GM12878 (cell line): ENCODE data around the gene POU5F2. TPM values are rescaled to one million over a fixed set of nuclear protein-coding genes. Genes with fewer than 3 reads are reported as not detected.

Experiments
- ATAC-seq: fragments of 200-7000 bp; cut with Tn5 transposase; 3 replicates; pipeline ENCODE4 v1.9.1; 2020; ENCODE audit warnings: mild to moderate bottlenecking, moderate library complexity
- BruUV-seq: library from RNA; stranded (reverse); fragments of 400-500 nt; replicated peaks from 2 replicates; lab custom pipeline; 2021; lab: Mats Ljungman, UMichigan
- CTCF ChIA-PET: fragments of 300-600 bp; sonication (Branson Sonifier 250); formaldehyde crosslinking; extraction: SDS; loops from one replicate; lab custom pipeline; 2021; ENCODE audit warnings: inconsistent platforms; lab: Yijun Ruan, JAX
- POLR2A ChIA-PET: fragments of 350-600 bp; formaldehyde crosslinking; extraction: SDS; loops from one replicate; lab custom pipeline; 2021; ENCODE audit warnings: inconsistent platforms; lab: Charles Lee
- RAD21 ChIA-PET: fragments of 300-600 bp; sonication (Branson Sonifier 250); formaldehyde crosslinking; loops from one replicate; lab custom pipeline; 2023; ENCODE audit warnings: antibody characterized with exemption; ENCODE audit not compliant: unreplicated experiment; lab: Charles Lee
- SMC1A ChIA-PET: fragments of 300-600 bp; sonication (Branson Sonifier 250); formaldehyde crosslinking; loops from one replicate; lab custom pipeline; 2023; ENCODE audit not compliant: unreplicated experiment, uncharacterized antibody; lab: Charles Lee
- DNase-seq: peaks from one replicate; pipeline ENCODE4 v3.0.0-alpha.2; 2011; ENCODE audit warnings: low read depth, low spot score
- FAIRE-seq: peaks from 3 replicates; lab custom pipeline; 2011; peaks lifted over from hg19 to GRCh38; lab: Jason Lieb, UNC
- H2AFZ ChIP-seq: 2 replicates; pipeline ENCODE4 v1.6.0; 2011; ENCODE audit warnings: low read depth, low read length, control low read depth; ENCODE audit not compliant: control insufficient read depth
- H3K27ac ChIP-seq: 2 replicates; pipeline ENCODE4 v1.5.1; 2011; ENCODE audit warnings: control low read depth; ENCODE audit not compliant: control insufficient read depth, insufficient read depth
- H3K27me3 ChIP-seq, 2 experiments: replicated peaks in 1 of 2; 2 replicates each; pipeline versions ENCODE4 v1.6.0 to v1.6.1; 2011; ENCODE audit warnings: low read length in 1 of 2; ENCODE audit not compliant: control insufficient read depth in 2 of 2, insufficient read depth in 2 of 2
- H3K36me3 ChIP-seq, 2 experiments: 2 replicates each; pipeline ENCODE4 v1.5.1; 2011; ENCODE audit warnings: low read length in 1 of 2; ENCODE audit not compliant: control insufficient read depth in 2 of 2, insufficient read depth in 2 of 2
- H3K4me1 ChIP-seq: 2 replicates; pipeline ENCODE4 v1.6.1; 2011; ENCODE audit warnings: mild to moderate bottlenecking, low read length, moderate library complexity, mixed read lengths; ENCODE audit not compliant: control insufficient read depth, insufficient read depth
- H3K4me2 ChIP-seq: 2 replicates; pipeline ENCODE4 v1.6.0; 2011; ENCODE audit warnings: control low read depth; ENCODE audit not compliant: control insufficient read depth, insufficient read depth
- H3K4me3 ChIP-seq: fragments of 200-600 bp; sonication (generic); 2 replicates; pipeline ENCODE4 v1.5.1; 2016
- H3K79me2 ChIP-seq: 2 replicates; pipeline ENCODE4 v1.6.0; 2011; ENCODE audit warnings: low read length; ENCODE audit not compliant: control insufficient read depth, insufficient read depth
- H3K9ac ChIP-seq: 2 replicates; pipeline ENCODE4 v1.8.0; 2011; ENCODE audit warnings: low read length, control low read depth, mixed read lengths; ENCODE audit not compliant: control insufficient read depth, insufficient read depth
- H3K9me3 ChIP-seq: replicated peaks from 3 replicates; pipeline ENCODE4 v1.5.1; 2011; ENCODE audit warnings: mild to moderate bottlenecking, low read length; ENCODE audit not compliant: control insufficient read depth, insufficient read depth
- H4K20me1 ChIP-seq: 2 replicates; pipeline ENCODE4 v1.6.0; 2011; ENCODE audit not compliant: control insufficient read depth, insufficient read depth
- BCLAF1 ChIP-seq: fragments of 450-650 bp; IDR thresholded peaks from 2 replicates; pipeline ENCODE4 v1.6.1; 2017; ENCODE audit warnings: antibody characterized with exemption, mild to moderate bottlenecking, moderate library complexity
- CBFB ChIP-seq: IDR thresholded peaks from 2 replicates; pipeline ENCODE4 v1.6.1; 2016; ENCODE audit warnings: antibody characterized with exemption, low read depth
- HDAC2 ChIP-seq: fragments of 200-600 bp; sonication (generic); IDR thresholded peaks from 2 replicates; pipeline ENCODE4 v1.6.1; 2017
- KLF5 ChIP-seq: fragments of 450-650 bp; IDR thresholded peaks from 2 replicates; pipeline ENCODE4 v1.6.1; 2014; ENCODE audit warnings: mild to moderate bottlenecking; ENCODE audit not compliant: partially characterized antibody
- MXI1 ChIP-seq: fragments of 150-350 bp; IDR thresholded peaks from 2 replicates; pipeline ENCODE4 v1.6.1; 2011; ENCODE audit warnings: low read depth, mild to moderate bottlenecking, inconsistent platforms, low read length, improper control_type of control experiment
- MYB ChIP-seq: fragments of 150-350 bp; IDR thresholded peaks from 2 replicates; pipeline ENCODE4 v1.6.1; 2014; ENCODE audit warnings: mild to moderate bottlenecking, low read depth, low read length, borderline replicate concordance
- NR2C2 ChIP-seq: IDR thresholded peaks from 2 replicates; pipeline ENCODE4 v1.6.1; 2011; ENCODE audit warnings: borderline replicate concordance, low read depth; ENCODE audit not compliant: control insufficient read depth, insufficient read length
- PAX5 ChIP-seq: IDR thresholded peaks from 2 replicates; pipeline ENCODE4 v1.6.1; 2011; ENCODE audit warnings: low read depth, low read length, borderline replicate concordance
- PKNOX1 ChIP-seq: fragments of 450-650 bp; IDR thresholded peaks from 2 replicates; pipeline ENCODE4 v1.6.1; 2016; ENCODE audit warnings: mild to moderate bottlenecking
- POLR2AphosphoS5 ChIP-seq: IDR thresholded peaks from 2 replicates; pipeline ENCODE4 v1.6.1; 2011; ENCODE audit warnings: mild to moderate bottlenecking, low read length, inconsistent platforms
- RAD21 ChIP-seq: IDR thresholded peaks from 2 replicates; pipeline ENCODE4 v1.6.1; 2011; ENCODE audit warnings: mild to moderate bottlenecking, low read depth, low read length, moderate library complexity; ENCODE audit not compliant: insufficient read depth
- SMARCA5 ChIP-seq: fragments of 450-650 bp; IDR thresholded peaks from 2 replicates; pipeline ENCODE4 v1.6.1; 2017; ENCODE audit warnings: mild to moderate bottlenecking
- WRNIP1 ChIP-seq: IDR thresholded peaks from 2 replicates; pipeline ENCODE4 v1.6.1; 2011; ENCODE audit warnings: low read depth, low read length, improper control_type of control experiment, borderline replicate concordance
- ZBED1 ChIP-seq: IDR thresholded peaks from 2 replicates; pipeline ENCODE4 v1.6.1; 2016; ENCODE audit warnings: borderline replicate concordance
- ZNF622 ChIP-seq: fragments of 450-650 bp; IDR thresholded peaks from 2 replicates; pipeline ENCODE4 v1.6.1; 2017; ENCODE audit warnings: mild to moderate bottlenecking, inconsistent platforms
- whole genome bisulfite sequencing: methylation state at CpG from one replicate; pipeline ENCODE4 v1.1.6; 2016; ENCODE audit warnings: low lambda C conversion rate; ENCODE audit not compliant: insufficient replicate concordance, insufficient coverage; ENCODE audit errors: missing lambda C conversion rate; 5-methylcytosine and 5-hydroxymethylcytosine counted together
- in situ Hi-C: fragments of 300-500 bp; cut with MboI; formaldehyde crosslinking; loops from 9 replicates; pipeline ENCODE4 v1.14.3; 2018; ENCODE audit warnings: mixed read lengths
- intact Hi-C: fragments of 100-400 bp; cut with micrococcal nuclease; formaldehyde crosslinking; loops from one replicate; pipeline ENCODE4 v1.14.2; 2022; ENCODE audit not compliant: unreplicated experiment
- polyA plus RNA-seq, 11 experiments: library from polyadenylated mRNA; depleted of rRNA in 4 of 11; unstranded in 6 of 11; stranded (reverse) in 5 of 11; fragments of >200 nt; fragmentation: Nextera tagmentation in 4 of 11; fragmentation: Illumina TruSeq in 1 of 11; extraction: Ambion mirVana in 4 of 11; extraction: Trizol in 1 of 11; gene quantifications; 1 replicate in 1 of 11; 2 replicates in 10 of 11; pipeline versions ENCODE4 v1.2.1 to v1.2.3, GENCODE V29; 2011 to 2016; ENCODE audit warnings: inconsistent platforms in 2 of 11, missing spikeins in 2 of 11, low read depth in 1 of 11
- total RNA-seq, 4 experiments: library from RNA; depleted of rRNA in 3 of 4; stranded (reverse); fragments of >200 nt in 3 of 4; fragmentation: Illumina TruSeq in 1 of 4; extraction: Trizol in 1 of 4; gene quantifications; 2 replicates each; pipeline versions ENCODE4 v1.2.1 to v1.2.3, GENCODE V29; 2013 to 2021
- TF ChIP-seq, protein P1 (sequence below): IDR thresholded peaks from 2 replicates; pipeline ENCODE4 v1.6.1; 2012; ENCODE audit warnings: low read depth, low read length, improper control_type of control experiment

The POU5F2 gene
- total and polyA plus RNA-seq, 10 of the 15 experiments (the other 5 are each of a cell fraction or from before 2014, with no cell fraction given): under 0.01 to 1.4 (median 0.28) TPM

DNA sequence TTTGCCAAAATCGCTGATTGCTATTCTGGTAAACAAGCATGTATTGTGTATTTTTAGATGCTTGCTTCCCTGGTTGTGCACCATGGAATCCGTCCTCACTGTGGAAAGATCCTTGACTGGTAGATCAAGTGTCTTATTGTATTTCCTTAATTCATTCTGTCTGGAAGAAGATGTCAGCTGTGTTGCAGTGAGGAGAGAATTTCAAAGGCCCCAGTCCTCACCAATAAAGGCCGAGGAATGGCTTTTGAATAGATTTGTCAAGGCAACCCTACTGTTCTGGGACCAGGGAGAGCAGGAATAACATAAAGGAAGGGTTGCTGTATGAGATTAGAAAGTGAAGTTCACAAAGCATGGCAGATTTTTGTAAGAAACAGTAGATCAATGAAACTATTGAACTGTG, 36.2 kb upstream of the POU5F2 start:
- no TSS peak for BruUV-seq
- POLR2A ChIA-PET: no interaction called here
- CTCF ChIA-PET: no interaction called here
- 90% methylated on average over 3 of the region's 3 CpGs for WGBS
- no peaks in the 10 kb centered on the region for H3K36me3 ChIP-seq
- H3K4me3 ChIP-seq: no peak overlapping the region
- no peak for FAIRE-seq
- RAD21 ChIA-PET: no interaction called here
- ATAC-seq: no peak
- in situ Hi-C loops: no loop called here
- SMC1A ChIA-PET: interaction anchor here (1.3 kb wide), 1 partner anchor 24 kb away, joined by 3 read pairs; no protein-coding TSS in a partner anchor
- no peaks in the 10 kb centered on the region for H3K79me2 ChIP-seq
- H3K4me1 ChIP-seq: no peaks in the 10 kb centered on the region
- no peak for TF ChIP-seq RAD21
- no peak for TF ChIP-seq PAX5
- no peak for TF ChIP-seq HDAC2
- no peak for TF ChIP-seq ZBED1
- TF ChIP-seq NR2C2: no peak
- intact Hi-C loops: no loop called here
- DNase-seq: no peak
- no peaks in the 10 kb centered on the region for H3K27me3 ChIP-seq
- no peaks in the 10 kb centered on the region for H4K20me1 ChIP-seq
- H3K9ac ChIP-seq: no peak overlapping the region
- H2AFZ ChIP-seq: no peak overlapping the region
- no peaks in the 10 kb centered on the region; the same call in 2 of the 3 replicates for H3K9me3 ChIP-seq
- no peak overlapping the region for H3K27ac ChIP-seq
- H3K4me2 ChIP-seq: no peak overlapping the region

DNA sequence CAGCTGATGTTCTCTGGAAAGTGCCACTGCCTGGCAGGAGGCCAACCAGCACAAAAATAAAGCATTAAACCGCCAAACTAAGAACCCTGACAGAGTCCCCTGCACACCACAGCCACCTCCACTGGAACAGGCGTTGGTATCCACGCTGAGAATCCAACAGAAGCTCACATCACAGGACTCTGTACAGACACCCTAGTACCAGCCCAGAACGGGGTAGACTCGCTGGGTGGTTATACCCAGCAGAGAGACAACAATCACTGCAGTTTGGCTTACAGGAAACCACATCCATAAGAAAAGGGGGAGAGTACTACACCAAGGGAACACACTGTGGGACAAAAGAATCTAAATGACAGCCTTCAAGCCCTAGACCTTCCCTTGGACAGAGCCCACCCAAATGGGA, 15.0 kb upstream of the POU5F2 start:
- ATAC-seq (no peak), DNase-seq (no peak), FAIRE-seq (no peak)
- Histone ChIP-seq H3K27ac (no peak overlapping the region), H3K4me1 (no peaks in the 10 kb centered on the region), H3K27me3 (no peaks in the 10 kb centered on the region), H3K9ac (no peak overlapping the region), H3K4me2 (no peak overlapping the region), H3K79me2 (no peaks in the 10 kb centered on the region), H3K9me3 (no peaks in the 10 kb centered on the region; the same call in 2 of the 3 replicates), H3K36me3 (no peaks in the 10 kb centered on the region), H4K20me1 (no peaks in the 10 kb centered on the region), H2AFZ (no peak overlapping the region), H3K4me3 (no peak overlapping the region)
- BruUV-seq: no TSS peak
- ChIA-PET CTCF (interaction anchor here (0.6 kb wide), 1 partner anchor 1117 kb away, joined by 3 read pairs; no protein-coding TSS in a partner anchor), SMC1A (no interaction called here), POLR2A (no interaction called here), RAD21 (no interaction called here)
- WGBS: 86% methylated on average over 5 of the region's 5 CpGs
- intact Hi-C loops (no loop called here), in situ Hi-C loops (no loop called here)
- TF ChIP-seq KLF5 (no peak), BCLAF1 (no peak), SMARCA5 (no peak), WRNIP1 (no peak), PKNOX1 (no peak), CBFB (no peak), MXI1 (no peak), MYB (no peak), POLR2AphosphoS5 (no peak), ZNF622 (no peak)
- TF ChIP-seq, protein P1, sequence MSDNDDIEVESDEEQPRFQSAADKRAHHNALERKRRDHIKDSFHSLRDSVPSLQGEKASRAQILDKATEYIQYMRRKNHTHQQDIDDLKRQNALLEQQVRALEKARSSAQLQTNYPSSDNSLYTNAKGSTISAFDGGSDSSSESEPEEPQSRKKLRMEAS: no peak
